Kidney (tissue), 14 donors: ENCODE results near the gene BHLHA15. TPM values are rescaled to one million over a fixed set of nuclear protein-coding genes. Genes with fewer than 3 reads are reported as not detected.

Experiments used
- DNase-seq, 5 donors: peaks; one replicate each; pipeline ENCODE4 v3.0.0-alpha.2; 2013 to 2020
- FAIRE-seq: peaks from 2 replicates; lab custom pipeline; 2012; peaks lifted over from hg19 to GRCh38; lab: Jason Lieb, UNC
- H3K27ac ChIP-seq, 2 donors: one replicate each; pipeline ENCODE4 v1.7.0; 2013; ENCODE audit warnings: low read depth in 2 of 2, low read length in 2 of 2, inconsistent platforms in 1 of 2
- H3K27me3 ChIP-seq: one replicate; pipeline ENCODE4 v1.7.1; 2013; ENCODE audit warnings: low read length, inconsistent platforms; ENCODE audit not compliant: control insufficient read depth, insufficient read depth
- H3K36me3 ChIP-seq, 3 donors: one replicate each; pipeline versions ENCODE4 v1.7.0 to v1.7.1; 2013; ENCODE audit warnings: low read length in 3 of 3, control low read depth in 1 of 3, inconsistent platforms in 1 of 3; ENCODE audit not compliant: insufficient read depth in 3 of 3, control insufficient read depth in 2 of 3
- H3K4me1 ChIP-seq, 3 donors: one replicate each; pipeline versions ENCODE4 v1.7.0 to v1.7.1; 2013; ENCODE audit warnings: low read length in 3 of 3, inconsistent platforms in 1 of 3, low read depth in 1 of 3; ENCODE audit not compliant: control insufficient read depth in 2 of 3, insufficient read depth in 2 of 3
- H3K4me3 ChIP-seq, 3 donors: one replicate each; pipeline versions ENCODE4 v1.7.0 to v1.8.1; 2013; ENCODE audit warnings: low read length in 3 of 3, control low read depth in 1 of 3, inconsistent platforms in 1 of 3
- H3K9ac ChIP-seq, 3 donors: one replicate each; pipeline versions ENCODE4 v1.7.0 to v1.7.1; 2013; ENCODE audit warnings: low read length in 3 of 3, control low read depth in 1 of 3, inconsistent platforms in 1 of 3
- H3K9me3 ChIP-seq, 3 donors: one replicate each; pipeline versions ENCODE4 v1.7.0 to v1.7.1; 2013; ENCODE audit warnings: low read length in 3 of 3, control low read depth in 1 of 3, inconsistent platforms in 1 of 3; ENCODE audit not compliant: control insufficient read depth in 2 of 3, insufficient read depth in 1 of 3
- intact Hi-C: fragments of 100-400 bp; cut with DNase I; formaldehyde crosslinking; loops from one replicate; pipeline ENCODE4 v1.11.1; 2022
- polyA plus RNA-seq: library from polyadenylated mRNA; stranded (reverse); fragments of 350-450 nt; fragmentation: Illumina TruSeq; extraction: RNeasy Lipid Tissue Mini Kit (QIAGEN cat#74804); gene quantifications from one replicate; pipeline ENCODE4 v1.2.3, GENCODE V29; 2014; ENCODE audit warnings: low read depth, low replicate concordance; ENCODE audit not compliant: insufficient read depth
- total RNA-seq: library from RNA; stranded (reverse); fragmentation: NEBNext Ultra II Directional; extraction: Animal tissue kit (Norgen Biotek cat#: 25700); gene quantifications from one replicate; pipeline ENCODE4 v1.2.1, GENCODE V29; 2021
- TF ChIP-seq, protein P1 (sequence below): IDR thresholded peaks from 3 replicates; pipeline ENCODE4 v1.5.1; 2012; ENCODE audit warnings: mild to moderate bottlenecking, moderate library complexity, borderline replicate concordance; ENCODE audit not compliant: insufficient read depth; ENCODE audit errors: extremely low read depth
- donor health status: control.
- donor health status: control.
- donor health status: control.
- donor health status: control.
- donor health status: control.
- donor health status: DM: yes; HTN: yes; CAD: no.
- donor health status: Normal renal cell carcinoma (clear cell type).

Gene BHLHA15
- total and polyA plus RNA-seq, 2 donors from 2014 or later: 3.1 TPM; not detected in 1

DNA sequence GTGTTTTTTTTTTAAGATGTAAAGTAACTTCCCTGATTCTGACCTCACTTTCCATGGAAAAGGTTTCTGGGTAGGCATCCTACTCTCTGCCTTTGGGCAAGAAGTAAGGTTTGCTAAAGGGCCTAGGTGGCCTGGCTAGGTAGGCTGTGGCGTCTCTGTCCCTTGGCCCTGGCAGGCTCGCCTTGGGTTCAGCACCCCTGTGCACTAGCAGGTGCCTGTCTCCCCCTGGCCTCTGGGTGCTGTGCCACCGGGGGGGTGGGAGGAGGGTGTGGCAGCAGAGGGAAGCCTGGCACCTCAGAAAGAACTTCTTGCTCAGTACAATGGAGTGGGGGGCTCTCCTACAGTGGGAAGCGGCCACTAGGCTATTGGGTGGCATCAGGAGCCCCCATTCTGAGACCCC lies 26.8 kb downstream of the BHLHA15 start:
- Histone ChIP-seq H3K4me1 (no peaks in the 10 kb centered on the region), H3K36me3 (peaks cover 0 to 6% (median 0%) of the 10 kb centered on the region in 3 donors), H3K27ac (no peak overlapping the region), H3K27me3 (no peaks in the 10 kb centered on the region), H3K9ac (no peak overlapping the region), H3K4me3 (no peak overlapping the region), H3K9me3 (no peaks in the 10 kb centered on the region)
- FAIRE-seq: no peak
- no peak for DNase-seq
- TF ChIP-seq, protein P1, sequence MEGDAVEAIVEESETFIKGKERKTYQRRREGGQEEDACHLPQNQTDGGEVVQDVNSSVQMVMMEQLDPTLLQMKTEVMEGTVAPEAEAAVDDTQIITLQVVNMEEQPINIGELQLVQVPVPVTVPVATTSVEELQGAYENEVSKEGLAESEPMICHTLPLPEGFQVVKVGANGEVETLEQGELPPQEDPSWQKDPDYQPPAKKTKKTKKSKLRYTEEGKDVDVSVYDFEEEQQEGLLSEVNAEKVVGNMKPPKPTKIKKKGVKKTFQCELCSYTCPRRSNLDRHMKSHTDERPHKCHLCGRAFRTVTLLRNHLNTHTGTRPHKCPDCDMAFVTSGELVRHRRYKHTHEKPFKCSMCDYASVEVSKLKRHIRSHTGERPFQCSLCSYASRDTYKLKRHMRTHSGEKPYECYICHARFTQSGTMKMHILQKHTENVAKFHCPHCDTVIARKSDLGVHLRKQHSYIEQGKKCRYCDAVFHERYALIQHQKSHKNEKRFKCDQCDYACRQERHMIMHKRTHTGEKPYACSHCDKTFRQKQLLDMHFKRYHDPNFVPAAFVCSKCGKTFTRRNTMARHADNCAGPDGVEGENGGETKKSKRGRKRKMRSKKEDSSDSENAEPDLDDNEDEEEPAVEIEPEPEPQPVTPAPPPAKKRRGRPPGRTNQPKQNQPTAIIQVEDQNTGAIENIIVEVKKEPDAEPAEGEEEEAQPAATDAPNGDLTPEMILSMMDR: no peak
- intact Hi-C loops: no loop called here

DNA sequence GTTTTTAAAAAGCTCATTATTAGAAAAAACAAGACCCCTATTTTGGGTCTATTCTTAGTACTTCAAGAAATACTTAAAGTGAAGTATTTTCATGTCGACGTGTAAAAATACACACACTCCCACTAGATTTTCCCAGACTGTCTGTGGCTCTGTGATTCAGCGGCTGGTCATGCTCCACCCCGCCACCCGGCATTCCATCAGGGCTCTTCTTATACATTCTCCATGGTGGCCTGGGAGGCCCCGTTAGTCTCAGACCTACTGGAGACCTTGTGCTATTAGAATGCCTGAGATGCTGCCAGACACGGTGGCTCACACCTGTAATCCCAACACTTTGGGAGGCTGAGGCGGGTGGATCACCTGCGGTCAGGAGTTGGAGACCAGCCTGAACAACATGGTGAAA lies 27.7 kb downstream of the BHLHA15 start:
- DNase-seq (no peak), FAIRE-seq (no peak)
- Histone ChIP-seq H3K4me3 (no peak overlapping the region), H3K9ac (no peak overlapping the region), H3K27ac (no peak overlapping the region), H3K27me3 (no peaks in the 10 kb centered on the region), H3K36me3 (peaks cover 0 to 6% (median 0%) of the 10 kb centered on the region in 3 donors), H3K4me1 (no peaks in the 10 kb centered on the region), H3K9me3 (no peaks in the 10 kb centered on the region)
- intact Hi-C loops: no loop called here
- TF ChIP-seq, protein P1: no peak

- Histone ChIP-seq H3K36me3 (peaks cover 0 to 6% (median 3%) of the 10 kb centered on the region in 3 donors), H3K4me3 (no peak overlapping the region), H3K27ac (no peak overlapping the region), H3K9me3 (no peaks in the 10 kb centered on the region), H3K27me3 (no peaks in the 10 kb centered on the region), H3K4me1 (no peaks in the 10 kb centered on the region), H3K9ac (no peak overlapping the region)
- peak in 3 of 5 donors; percentile 27 to 49 (median 39) for DNase-seq
- FAIRE-seq: no peak
- TF ChIP-seq, protein P1: peak; percentile 79
- intact Hi-C loops: no loop called here
Measured at GRCh38 chr7:98240961-98241673, 29.9 kb downstream of the BHLHA15 start.
